SK-N-SH treated with all-trans-retinoic acid at 6 μM for 48 hours (cell line): ENCODE data around the gene FBH1.

Source experiments
- BACH2 ChIP-seq: fragments of 250-450 bp; sonication (Bioruptor Pico); IDR thresholded peaks from 2 replicates; pipeline ENCODE4 v1.9.0; 2021; ENCODE audit warnings: mild to moderate bottlenecking, borderline replicate concordance
- GLIS3 ChIP-seq: fragments of 250-450 bp; sonication (Bioruptor Pico); IDR thresholded peaks from 2 replicates; pipeline ENCODE4 v1.5.0; 2020; ENCODE audit warnings: mild to moderate bottlenecking, moderate library complexity
- OSR1 ChIP-seq: fragments of 250-450 bp; sonication (Bioruptor Pico); IDR thresholded peaks from 2 replicates; pipeline ENCODE4 v1.8.0; 2022; ENCODE audit warnings: moderate library complexity, mild to moderate bottlenecking, inconsistent platforms
- PATZ1 ChIP-seq: fragments of 250-450 bp; sonication (Bioruptor Pico); IDR thresholded peaks from 2 replicates; pipeline ENCODE4 v1.8.0; 2020; ENCODE audit warnings: mild to moderate bottlenecking, moderate library complexity, borderline replicate concordance
- RARB ChIP-seq: fragments of 250-450 bp; sonication (Bioruptor Pico); IDR thresholded peaks from 2 replicates; pipeline ENCODE4 v1.8.0; 2021; ENCODE audit warnings: mild to moderate bottlenecking, moderate library complexity
- ZFP3 ChIP-seq: fragments of 250-450 bp; sonication (Bioruptor Pico); IDR thresholded peaks from 2 replicates; pipeline ENCODE4 v1.5.0; 2020; ENCODE audit warnings: mild to moderate bottlenecking, moderate library complexity
- TF ChIP-seq, protein P1 (sequence below): fragments of 250-450 bp; sonication (Bioruptor Pico); IDR thresholded peaks from 2 replicates; pipeline ENCODE4 v1.5.1; 2020; ENCODE audit warnings: low read depth, mild to moderate bottlenecking, moderate library complexity

GRCh38 chr10:5960070-5960972, 70.3 kb downstream of the FBH1 start:
- TF ChIP-seq, protein P1, sequence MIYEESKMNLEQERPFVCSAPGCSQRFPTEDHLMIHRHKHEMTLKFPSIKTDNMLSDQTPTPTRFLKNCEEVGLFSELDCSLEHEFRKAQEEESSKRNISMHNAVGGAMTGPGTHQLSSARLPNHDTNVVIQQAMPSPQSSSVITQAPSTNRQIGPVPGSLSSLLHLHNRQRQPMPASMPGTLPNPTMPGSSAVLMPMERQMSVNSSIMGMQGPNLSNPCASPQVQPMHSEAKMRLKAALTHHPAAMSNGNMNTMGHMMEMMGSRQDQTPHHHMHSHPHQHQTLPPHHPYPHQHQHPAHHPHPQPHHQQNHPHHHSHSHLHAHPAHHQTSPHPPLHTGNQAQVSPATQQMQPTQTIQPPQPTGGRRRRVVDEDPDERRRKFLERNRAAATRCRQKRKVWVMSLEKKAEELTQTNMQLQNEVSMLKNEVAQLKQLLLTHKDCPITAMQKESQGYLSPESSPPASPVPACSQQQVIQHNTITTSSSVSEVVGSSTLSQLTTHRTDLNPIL = no peak
- TF ChIP-seq RARB (no peak), PATZ1 (no peak), ZFP3 (CRISPR knock-in tag) (no peak), GLIS3 (CRISPR knock-in tag) (no peak), OSR1 (CRISPR knock-in tag) (no peak), BACH2 (no peak)
